Measurements from ENCODE around the gene HECW1. TPM values are rescaled to one million over a fixed set of nuclear protein-coding genes. Genes with fewer than 3 reads are reported as not detected.

The HECW1 gene
- total and polyA plus RNA-seq, 2 of the 13 experiments (the other 11 are each of a cell fraction or from before 2014, with no cell fraction given), result not detected

DNA sequence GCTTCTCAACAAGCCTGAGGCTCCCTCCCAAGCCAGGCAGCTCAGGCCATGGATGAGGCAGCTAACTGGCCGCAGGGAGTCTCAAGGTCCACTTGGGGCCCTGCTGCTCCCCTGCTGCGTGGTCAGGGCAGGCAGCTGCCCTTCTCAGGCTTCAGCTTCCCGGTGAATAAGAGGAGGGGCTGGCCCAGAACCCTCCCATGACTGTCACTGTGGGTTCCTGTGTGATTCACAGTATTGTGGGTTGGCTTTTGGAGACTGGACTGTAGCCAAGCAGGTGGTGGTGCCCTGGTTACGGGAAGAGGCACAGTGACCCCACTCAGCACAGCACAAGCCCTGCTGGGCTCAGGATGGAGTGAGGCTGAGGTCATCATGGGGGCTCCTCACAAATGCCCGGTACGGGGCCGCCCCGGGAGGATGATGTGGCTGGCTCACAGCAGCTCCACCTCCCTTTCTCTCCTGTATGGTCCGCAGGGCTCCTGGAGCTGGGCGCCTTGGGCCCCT lies 189.8 kb downstream of the HECW1 start:
- peak; percentile 98 for ATAC-seq
- TF ChIP-seq ZC3H4 (CRISPR knock-in tag; IDR thresholded peaks at IDR 0.05; ENCODE audit: borderline replicate concordance), result no peak
- no peak for TF ChIP-seq IRX3 (CRISPR knock-in tag; IDR thresholded peaks at IDR 0.05; ENCODE audit: borderline replicate concordance, low read depth)
- no peak for TF ChIP-seq MAZ (IDR thresholded peaks at IDR 0.05; ENCODE audit: borderline replicate concordance, low read depth, low read length)
- TF ChIP-seq MAZ (CRISPR knock-in tag; IDR thresholded peaks at IDR 0.05; ENCODE audit: low read depth), result 0 out of 2 replicates have a peak, but pooled peaks have one; percentile 22
- no peak for TF ChIP-seq ZNF570 (CRISPR knock-in tag; IDR thresholded peaks at IDR 0.05; ENCODE audit: borderline replicate concordance)
- peak; percentile 81 for TF ChIP-seq HNF4A (CRISPR knock-in tag; IDR thresholded peaks at IDR 0.05)
- TF ChIP-seq ZNF652 (CRISPR knock-in tag; IDR thresholded peaks at IDR 0.05; ENCODE audit: borderline replicate concordance, low read depth), result no peak
- 0 out of 2 replicates have a peak, but pooled peaks have one; percentile 40 for TF ChIP-seq ZNF335 (CRISPR knock-in tag; IDR thresholded peaks at IDR 0.05)
- TF ChIP-seq MAFK (conservative IDR thresholded peaks at IDR 0.05 in 1 of 2, IDR thresholded peaks at IDR 0.05 in 1 of 2; ENCODE audit: low read length in 2 of 2), result no peak
- TF ChIP-seq ZNF282 (IDR thresholded peaks at IDR 0.05; ENCODE audit: partially characterized antibody), result no peak
- TF ChIP-seq HIVEP1 (CRISPR knock-in tag; IDR thresholded peaks at IDR 0.05), result no peak
- no peak for TF ChIP-seq HNRNPLL (IDR thresholded peaks at IDR 0.05; ENCODE audit: low read depth, low read length, poor library complexity, severe bottlenecking)
- TF ChIP-seq, protein P1, sequence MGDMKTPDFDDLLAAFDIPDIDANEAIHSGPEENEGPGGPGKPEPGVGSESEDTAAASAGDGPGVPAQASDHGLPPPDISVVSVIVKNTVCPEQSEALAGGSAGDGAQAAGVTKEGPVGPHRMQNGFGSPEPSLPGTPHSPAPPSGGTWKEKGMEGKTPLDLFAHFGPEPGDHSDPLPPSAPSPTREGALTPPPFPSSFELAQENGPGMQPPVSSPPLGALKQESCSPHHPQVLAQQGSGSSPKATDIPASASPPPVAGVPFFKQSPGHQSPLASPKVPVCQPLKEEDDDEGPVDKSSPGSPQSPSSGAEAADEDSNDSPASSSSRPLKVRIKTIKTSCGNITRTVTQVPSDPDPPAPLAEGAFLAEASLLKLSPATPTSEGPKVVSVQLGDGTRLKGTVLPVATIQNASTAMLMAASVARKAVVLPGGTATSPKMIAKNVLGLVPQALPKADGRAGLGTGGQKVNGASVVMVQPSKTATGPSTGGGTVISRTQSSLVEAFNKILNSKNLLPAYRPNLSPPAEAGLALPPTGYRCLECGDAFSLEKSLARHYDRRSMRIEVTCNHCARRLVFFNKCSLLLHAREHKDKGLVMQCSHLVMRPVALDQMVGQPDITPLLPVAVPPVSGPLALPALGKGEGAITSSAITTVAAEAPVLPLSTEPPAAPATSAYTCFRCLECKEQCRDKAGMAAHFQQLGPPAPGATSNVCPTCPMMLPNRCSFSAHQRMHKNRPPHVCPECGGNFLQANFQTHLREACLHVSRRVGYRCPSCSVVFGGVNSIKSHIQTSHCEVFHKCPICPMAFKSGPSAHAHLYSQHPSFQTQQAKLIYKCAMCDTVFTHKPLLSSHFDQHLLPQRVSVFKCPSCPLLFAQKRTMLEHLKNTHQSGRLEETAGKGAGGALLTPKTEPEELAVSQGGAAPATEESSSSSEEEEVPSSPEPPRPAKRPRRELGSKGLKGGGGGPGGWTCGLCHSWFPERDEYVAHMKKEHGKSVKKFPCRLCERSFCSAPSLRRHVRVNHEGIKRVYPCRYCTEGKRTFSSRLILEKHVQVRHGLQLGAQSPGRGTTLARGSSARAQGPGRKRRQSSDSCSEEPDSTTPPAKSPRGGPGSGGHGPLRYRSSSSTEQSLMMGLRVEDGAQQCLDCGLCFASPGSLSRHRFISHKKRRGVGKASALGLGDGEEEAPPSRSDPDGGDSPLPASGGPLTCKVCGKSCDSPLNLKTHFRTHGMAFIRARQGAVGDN (CRISPR knock-in tag; IDR thresholded peaks at IDR 0.05), result peak; percentile 30; the same call in 1 of the 2 replicates
- TF ChIP-seq, protein P2, sequence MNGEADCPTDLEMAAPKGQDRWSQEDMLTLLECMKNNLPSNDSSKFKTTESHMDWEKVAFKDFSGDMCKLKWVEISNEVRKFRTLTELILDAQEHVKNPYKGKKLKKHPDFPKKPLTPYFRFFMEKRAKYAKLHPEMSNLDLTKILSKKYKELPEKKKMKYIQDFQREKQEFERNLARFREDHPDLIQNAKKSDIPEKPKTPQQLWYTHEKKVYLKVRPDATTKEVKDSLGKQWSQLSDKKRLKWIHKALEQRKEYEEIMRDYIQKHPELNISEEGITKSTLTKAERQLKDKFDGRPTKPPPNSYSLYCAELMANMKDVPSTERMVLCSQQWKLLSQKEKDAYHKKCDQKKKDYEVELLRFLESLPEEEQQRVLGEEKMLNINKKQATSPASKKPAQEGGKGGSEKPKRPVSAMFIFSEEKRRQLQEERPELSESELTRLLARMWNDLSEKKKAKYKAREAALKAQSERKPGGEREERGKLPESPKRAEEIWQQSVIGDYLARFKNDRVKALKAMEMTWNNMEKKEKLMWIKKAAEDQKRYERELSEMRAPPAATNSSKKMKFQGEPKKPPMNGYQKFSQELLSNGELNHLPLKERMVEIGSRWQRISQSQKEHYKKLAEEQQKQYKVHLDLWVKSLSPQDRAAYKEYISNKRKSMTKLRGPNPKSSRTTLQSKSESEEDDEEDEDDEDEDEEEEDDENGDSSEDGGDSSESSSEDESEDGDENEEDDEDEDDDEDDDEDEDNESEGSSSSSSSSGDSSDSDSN (CRISPR knock-in tag; IDR thresholded peaks at IDR 0.05), result peak; percentile 60; the same call in 1 of the 2 replicates
- TF ChIP-seq ZNF20 (CRISPR knock-in tag; IDR thresholded peaks at IDR 0.05), result no peak

More for the DNA sequence above, 189.8 kb downstream of the HECW1 start:
- Histone ChIP-seq H3K79me2 (ENCODE audit: insufficient read depth, low read length) (no peaks in the 10 kb centered on the region), H2AFZ (ENCODE audit: low read length) (no peak overlapping the region), H3K4me3 (replicated peaks in 1 of 3; ENCODE audit: insufficient read depth in 1 of 3, low read depth in 2 of 3, low read length in 3 of 3) (no peak overlapping the region; a peak in 1 of 6 replicates), H3K27ac (ENCODE audit: extremely low read length, insufficient read depth, low read length) (no peak overlapping the region), H3K4me2 (ENCODE audit: low read depth, low read length) (peak overlapping the region; percentile 43), H3K4me1 (ENCODE audit: insufficient read depth, low read length) (peaks cover 26% of the 10 kb centered on the region), H4K20me1 (ENCODE audit: insufficient read depth, low read length) (no peaks in the 10 kb centered on the region), H3K9me3 (ENCODE audit: low read length) (no peaks in the 10 kb centered on the region), H3K27me3 (ENCODE audit: control insufficient read depth in 1 of 2, insufficient read depth in 2 of 2, low read length in 2 of 2) (no peaks in the 10 kb centered on the region; a peak in 2 of 5 replicates), H3K36me3 (replicated peaks in 1 of 2; ENCODE audit: control insufficient read depth in 1 of 2, insufficient read depth in 2 of 2, low read length in 2 of 2) (no peaks in the 10 kb centered on the region), H3K9ac (ENCODE audit: insufficient read depth, low read depth, low read length) (no peak overlapping the region)
- ChIA-PET POLR2A (no interaction called here), CTCF (ENCODE audit: low intra/inter-chr PET ratio, low total read pairs) (no interaction called here)
- intact Hi-C loops (cut with micrococcal nuclease; ENCODE audit: unreplicated experiment) (no loop called here), in situ Hi-C loops (cut with HindIII; ENCODE audit: extremely low pct_ligation_motif_present, low pct_unique_long_range_greater_than_20kb) (no loop called here)
- WGBS (ENCODE audit: low lambda C conversion rate), result 0% methylated on average over 3 of the region's 10 CpGs
- no TSS peak for BruUV-seq (replicated peaks)
- DNase-seq (ENCODE audit: low spot score), result peak; percentile 29
- no peak for FAIRE-seq

All from HepG2 (cell line).